Measurements from ENCODE around the gene POLG. TPM values are rescaled to one million over a fixed set of nuclear protein-coding genes. Genes with fewer than 3 reads are reported as not detected.
"Not testable (repeated sequence)": the region's sequence is repeated elsewhere in the genome, so short reads cannot be mapped to it uniquely, and the experiment has no call there.

POLG gene
- polyA plus RNA-seq, 12 donors, result 31.0 to 44.6 (median 37.2) TPM; not detected in 1

- no peak for DNase-seq
Measured at GRCh38 chr15:89291934-89292438, 42.6 kb downstream of the POLG start.

- DNase-seq, result no peak
Measured at GRCh38 chr15:89283201-89283600, 51.4 kb downstream of the POLG start.

GRCh38 chr15:89282631-89283030, 52.0 kb downstream of the POLG start:
- no peak for DNase-seq

- DNase-seq, result no peak
Measured at GRCh38 chr15:89278307-89278706, 56.3 kb downstream of the POLG start.

GRCh38 chr15:89277281-89277680, 57.3 kb downstream of the POLG start:
- not testable (repeated sequence) for DNase-seq

Other genes with a start within 250 kb of the POLG start
- 10 to 100 TPM in 11 of 12 donors, not detected in 1; 17.1 to 28.5 (median 23.2) TPM for gene ABHD2, start 246.4 kb downstream of the POLG start, polyA plus RNA-seq (ENCODE audit: insufficient read length in 12 of 12)
- under 1 TPM in 6 of 12 donors, not detected in 6; 0.08 to 0.38 (median 0.14) TPM for gene RLBP1, start 113.2 kb downstream of the POLG start, polyA plus RNA-seq (ENCODE audit: insufficient read length in 12 of 12)
- 10 to 100 TPM in 11 of 12 donors, not detected in 1; 10.0 to 35.6 (median 20.1) TPM for gene FANCI, start 90.8 kb downstream of the POLG start, polyA plus RNA-seq (ENCODE audit: insufficient read length in 12 of 12)
- gene RHCG, start 161.8 kb upstream of the POLG start, polyA plus RNA-seq (ENCODE audit: insufficient read length in 12 of 12), result 1 to 10 TPM in 1 of 12 donors, under 1 TPM in 2, not detected in 9; 0.45 to 3.2 (median 0.80) TPM
- gene TICRR, start 240.6 kb upstream of the POLG start, polyA plus RNA-seq (ENCODE audit: insufficient read length in 12 of 12), result 1 to 10 TPM in 11 of 12 donors, not detected in 1; 2.6 to 9.6 (median 4.9) TPM